IPS-15b (cell line): ENCODE data around the gene SP5.

Source experiments
- H3K27me3 ChIP-seq: one replicate; pipeline ENCODE4 v1.6.1; 2013; ENCODE audit warnings: low read length; ENCODE audit not compliant: control insufficient read depth, insufficient read depth
- H3K36me3 ChIP-seq: one replicate; pipeline ENCODE4 v1.6.1; 2013; ENCODE audit warnings: low read length; ENCODE audit not compliant: control insufficient read depth, insufficient read depth
- H3K4me1 ChIP-seq: one replicate; pipeline ENCODE4 v1.6.1; 2013; ENCODE audit warnings: mild to moderate bottlenecking, low read length; ENCODE audit not compliant: control insufficient read depth, insufficient read depth
- H3K4me3 ChIP-seq: one replicate; pipeline ENCODE4 v1.5.1; 2013; ENCODE audit warnings: low read depth, low read length
- H3K9ac ChIP-seq: one replicate; pipeline ENCODE4 v1.6.1; 2013; ENCODE audit warnings: low read depth, mild to moderate bottlenecking, low read length
- H3K9me3 ChIP-seq: one replicate; pipeline ENCODE4 v1.6.1; 2013; ENCODE audit warnings: mild to moderate bottlenecking, low read length; ENCODE audit not compliant: control insufficient read depth, insufficient read depth

The SP5 gene

DNA sequence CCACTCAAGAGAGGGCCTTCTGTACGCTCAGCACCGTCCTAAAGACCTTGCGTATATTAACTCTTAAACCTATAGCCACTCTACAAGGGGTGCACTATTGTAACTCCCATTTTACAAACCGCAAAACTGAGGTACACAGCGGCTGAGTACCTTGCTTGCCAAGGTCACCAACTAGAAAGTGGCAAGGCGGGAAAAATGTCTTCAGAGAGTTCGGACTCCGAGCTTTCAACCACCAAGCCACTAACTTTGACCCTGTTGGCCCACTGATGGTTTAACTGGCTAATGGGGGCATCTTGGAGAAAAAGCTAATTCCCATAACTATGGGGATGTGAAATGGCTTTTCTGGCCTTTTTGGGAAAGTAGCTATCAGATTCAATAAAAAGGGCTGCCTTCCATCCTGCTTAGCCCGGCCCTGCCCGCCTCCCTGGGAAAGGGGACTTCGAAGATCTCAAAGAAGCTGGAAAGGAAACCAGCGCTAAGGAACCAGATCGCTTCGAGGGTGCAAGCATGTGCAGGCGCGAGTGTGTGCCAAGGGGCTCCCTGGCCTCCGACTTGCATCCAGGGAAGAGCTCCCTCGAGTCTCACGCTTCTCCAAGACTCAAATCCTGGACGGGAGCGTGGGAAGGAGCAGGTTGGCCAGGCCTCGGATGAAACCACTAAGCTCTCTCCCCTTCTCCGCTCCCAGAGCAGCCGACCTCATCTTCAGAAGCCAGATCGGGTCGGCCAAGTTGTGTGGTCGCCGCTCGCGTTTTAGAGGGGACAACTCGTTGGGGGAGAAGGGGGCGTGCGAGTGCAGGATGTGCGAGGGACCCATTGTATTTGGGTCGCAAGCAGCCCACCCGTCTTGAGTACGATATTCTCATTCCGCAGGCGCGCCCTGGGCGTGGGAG is 2.2 kb upstream of the SP5 start:
- peak overlapping the region; percentile 66 for H3K4me3 ChIP-seq
- no peaks in the 10 kb centered on the region for H3K9me3 ChIP-seq
- H3K36me3 ChIP-seq, result no peaks in the 10 kb centered on the region
- peaks cover 10% of the 10 kb centered on the region for H3K4me1 ChIP-seq
- H3K27me3 ChIP-seq, result peaks cover 88% of the 10 kb centered on the region
- no peak overlapping the region for H3K9ac ChIP-seq

DNA sequence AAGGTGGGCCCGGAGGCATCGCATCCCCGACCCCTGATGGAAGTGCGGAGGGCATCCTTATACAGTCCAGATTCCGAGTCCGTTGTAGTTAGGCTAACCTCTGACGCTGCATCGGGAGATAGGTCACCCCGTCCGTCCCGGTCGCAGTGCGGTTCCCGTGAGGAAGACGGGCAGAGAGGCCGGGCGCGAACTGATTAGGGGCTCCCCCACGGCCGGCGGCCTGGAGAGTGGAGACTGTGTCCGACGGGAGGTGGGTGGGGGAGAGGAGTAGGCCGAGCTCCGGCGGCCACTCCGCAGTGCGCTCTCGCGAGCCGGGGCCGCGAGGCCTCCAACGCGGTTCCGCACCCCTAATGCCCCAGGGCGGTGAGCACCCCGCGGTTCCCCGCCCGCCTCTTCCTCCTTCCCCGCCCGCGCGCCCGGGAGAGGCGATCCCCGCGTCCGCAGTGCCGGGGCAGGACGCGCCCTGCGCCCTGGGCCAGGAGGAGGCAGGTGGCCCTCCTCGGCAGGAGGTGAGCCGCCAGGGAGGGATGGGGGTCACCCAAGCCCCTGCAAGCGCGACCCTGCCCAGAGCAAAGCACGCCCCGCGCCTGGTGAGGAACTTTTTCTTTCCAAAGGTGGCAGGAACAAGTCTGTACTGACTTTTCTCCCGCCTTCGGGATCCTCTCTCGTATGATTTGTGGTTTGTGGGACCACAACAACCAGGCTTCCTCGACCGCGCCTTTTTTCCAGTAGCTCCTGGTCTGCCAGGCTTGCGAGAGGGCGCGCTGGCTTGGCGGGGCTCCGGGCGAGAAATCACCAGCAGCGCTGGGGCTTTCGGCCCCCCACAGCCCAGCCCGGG is 1.4 kb upstream of the SP5 start:
- no peaks in the 10 kb centered on the region for H3K9me3 ChIP-seq
- peaks cover 10% of the 10 kb centered on the region for H3K4me1 ChIP-seq
- no peak overlapping the region for H3K9ac ChIP-seq
- peaks cover 88% of the 10 kb centered on the region for H3K27me3 ChIP-seq
- H3K36me3 ChIP-seq, result no peaks in the 10 kb centered on the region
- H3K4me3 ChIP-seq, result peak overlapping the region; percentile 66

DNA sequence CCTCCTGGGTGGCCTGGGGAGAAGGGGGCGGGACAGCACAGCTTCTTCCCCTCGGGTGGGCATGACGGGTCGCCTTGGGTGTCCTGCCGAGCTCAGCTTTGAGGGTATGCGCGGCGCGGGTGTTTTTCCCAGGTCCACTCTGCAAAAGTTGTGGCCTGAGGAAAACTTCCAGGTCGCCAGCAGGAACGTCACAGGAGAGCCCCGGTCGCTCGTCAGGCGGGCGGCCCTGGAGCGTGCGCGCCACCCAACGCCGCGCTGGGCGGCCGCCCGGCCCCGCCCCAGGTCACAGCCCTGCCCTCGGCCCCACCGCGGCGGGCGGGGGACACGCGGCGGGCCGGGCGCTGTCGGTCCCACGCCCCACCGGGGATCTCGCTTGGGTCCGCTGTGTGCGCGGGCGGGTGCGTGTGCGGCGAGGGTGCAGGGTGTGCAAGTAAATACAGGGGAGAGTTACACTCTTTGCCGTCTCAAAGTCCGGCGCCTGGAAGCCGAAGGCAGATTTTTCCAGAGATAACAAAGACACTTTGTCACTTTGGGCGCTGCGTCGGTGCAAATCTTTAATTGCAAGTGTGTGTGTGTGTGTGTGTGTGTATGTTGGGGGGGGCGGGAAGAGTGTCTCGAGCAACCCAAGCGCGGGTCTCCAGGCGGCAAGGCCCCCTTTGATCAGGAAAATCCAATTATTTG is 616 bp upstream of the SP5 start:
- H3K4me3 ChIP-seq, result peak overlapping the region; percentile 66
- no peaks in the 10 kb centered on the region for H3K9me3 ChIP-seq
- no peak overlapping the region for H3K9ac ChIP-seq
- peaks cover 88% of the 10 kb centered on the region for H3K27me3 ChIP-seq
- H3K4me1 ChIP-seq, result peaks cover 10% of the 10 kb centered on the region
- no peaks in the 10 kb centered on the region for H3K36me3 ChIP-seq

DNA sequence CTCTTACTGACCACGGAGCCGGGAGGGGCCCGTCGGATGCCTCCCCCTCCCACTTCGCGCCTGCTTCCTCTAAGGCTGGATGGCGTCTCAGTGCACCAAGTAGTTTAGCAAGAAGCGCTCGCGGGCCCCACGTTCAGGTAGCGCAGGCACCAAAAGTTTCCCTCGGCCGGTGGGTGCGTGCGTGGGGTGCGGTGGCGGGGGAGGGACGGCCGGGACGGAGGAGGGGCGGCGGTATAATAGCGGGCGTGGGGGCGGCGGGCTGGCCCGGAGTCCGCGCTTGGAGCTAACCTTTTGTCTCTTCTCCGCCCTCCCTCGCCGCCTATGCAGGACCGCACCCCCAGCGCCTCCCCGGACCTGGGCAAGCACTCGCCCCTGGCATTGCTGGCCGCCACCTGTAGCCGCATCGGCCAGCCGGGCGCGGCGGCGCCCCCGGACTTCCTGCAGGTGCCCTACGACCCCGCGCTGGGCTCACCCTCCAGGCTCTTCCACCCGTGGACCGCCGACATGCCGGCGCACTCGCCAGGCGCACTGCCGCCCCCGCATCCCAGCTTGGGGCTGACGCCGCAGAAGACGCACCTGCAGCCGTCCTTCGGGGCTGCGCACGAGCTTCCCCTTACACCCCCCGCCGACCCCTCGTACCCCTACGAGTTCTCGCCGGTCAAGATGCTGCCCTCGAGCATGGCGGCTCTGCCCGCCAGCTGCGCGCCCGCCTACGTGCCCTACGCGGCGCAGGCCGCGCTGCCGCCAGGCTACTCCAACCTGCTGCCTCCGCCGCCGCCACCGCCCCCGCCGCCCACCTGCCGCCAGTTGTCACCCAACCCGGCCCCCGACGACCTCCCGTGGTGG is 1.0 kb downstream of the SP5 start:
- Histone ChIP-seq H3K9ac (no peak overlapping the region), H3K36me3 (no peaks in the 10 kb centered on the region), H3K4me3 (peak overlapping the region; percentile 66), H3K4me1 (peaks cover under 1% of the 10 kb centered on the region), H3K9me3 (no peaks in the 10 kb centered on the region), H3K27me3 (peaks cover 83% of the 10 kb centered on the region)

DNA sequence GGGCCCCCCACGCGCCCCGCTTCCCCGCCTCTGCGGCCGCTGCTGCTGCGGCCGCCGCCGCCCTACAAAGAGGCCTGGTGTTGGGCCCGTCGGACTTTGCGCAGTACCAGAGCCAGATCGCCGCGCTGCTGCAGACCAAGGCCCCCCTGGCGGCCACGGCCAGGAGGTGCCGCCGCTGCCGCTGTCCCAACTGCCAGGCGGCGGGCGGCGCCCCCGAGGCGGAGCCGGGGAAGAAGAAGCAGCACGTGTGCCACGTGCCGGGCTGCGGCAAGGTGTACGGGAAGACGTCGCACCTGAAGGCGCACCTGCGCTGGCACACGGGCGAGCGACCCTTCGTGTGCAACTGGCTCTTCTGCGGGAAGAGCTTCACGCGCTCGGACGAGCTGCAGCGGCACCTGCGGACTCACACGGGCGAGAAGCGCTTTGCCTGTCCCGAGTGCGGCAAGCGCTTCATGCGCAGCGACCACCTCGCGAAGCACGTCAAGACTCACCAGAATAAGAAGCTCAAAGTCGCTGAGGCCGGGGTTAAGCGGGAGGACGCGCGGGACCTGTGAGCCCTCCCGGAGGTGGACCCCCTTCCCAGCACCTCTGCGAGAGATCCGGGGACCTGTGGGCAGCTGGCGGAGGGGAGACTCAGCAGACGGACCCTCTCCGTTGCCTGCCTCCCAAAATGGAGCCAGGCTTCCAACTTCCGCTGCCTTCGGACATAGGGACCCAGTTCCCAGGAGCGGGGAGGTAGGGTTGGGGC is 1.9 kb downstream of the SP5 start:
- Histone ChIP-seq H3K4me1 (no peaks in the 10 kb centered on the region), H3K4me3 (peak overlapping the region; percentile 55), H3K36me3 (no peaks in the 10 kb centered on the region), H3K9me3 (no peaks in the 10 kb centered on the region), H3K9ac (no peak overlapping the region), H3K27me3 (peaks cover 85% of the 10 kb centered on the region)

DNA sequence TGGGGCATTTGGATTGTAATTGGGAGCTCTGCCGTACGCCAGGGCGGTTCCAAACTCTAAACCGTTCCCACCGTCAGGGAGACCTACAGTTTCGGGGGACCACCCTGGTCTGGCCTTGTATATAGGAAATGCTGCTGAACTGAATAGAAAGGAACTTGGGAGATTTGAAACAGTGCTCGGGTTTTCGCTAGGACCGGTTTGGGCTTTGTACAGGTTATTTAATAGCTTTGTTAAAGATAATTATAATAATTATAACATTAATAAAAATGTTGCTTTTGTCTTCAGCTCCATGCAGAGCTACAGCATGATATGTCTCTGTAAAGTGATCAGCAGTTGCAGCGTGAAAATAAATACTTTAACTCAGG is 2.4 kb downstream of the SP5 start:
- H3K9ac ChIP-seq, result no peak overlapping the region

DNA sequence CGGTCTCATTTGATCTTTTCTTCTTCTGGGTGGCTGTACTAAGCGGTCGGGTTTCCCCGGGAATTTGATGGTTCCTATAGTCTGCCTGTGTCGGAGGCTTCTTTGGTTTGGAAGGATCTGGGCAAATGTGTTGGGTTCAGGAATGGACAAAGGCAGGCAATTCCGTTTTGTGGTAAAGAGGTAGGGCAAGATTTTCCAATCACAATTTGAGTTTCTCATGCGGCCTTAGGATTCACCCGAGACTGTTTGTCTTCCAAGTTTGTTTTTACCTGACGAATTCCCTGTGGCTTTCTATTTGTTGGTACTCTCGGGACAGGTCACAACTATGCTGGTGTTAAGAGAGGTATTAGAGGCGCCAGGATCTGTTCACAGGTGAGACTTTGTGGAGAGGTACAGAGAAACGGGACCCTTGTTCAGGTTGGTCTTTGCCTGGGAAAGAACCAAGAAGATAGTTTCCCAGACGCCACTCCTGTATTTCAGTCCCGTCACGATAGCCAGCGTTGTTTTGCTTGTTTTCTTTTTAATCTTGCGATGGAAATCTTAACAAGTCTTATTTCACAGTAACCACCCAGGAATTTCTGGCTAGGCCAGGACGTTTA is 3.0 kb downstream of the SP5 start:
- Histone ChIP-seq H3K27me3 (peaks cover 81% of the 10 kb centered on the region), H3K4me1 (no peaks in the 10 kb centered on the region), H3K36me3 (no peaks in the 10 kb centered on the region), H3K9ac (no peak overlapping the region), H3K4me3 (peak overlapping the region; percentile 28), H3K9me3 (no peaks in the 10 kb centered on the region)

More for the DNA sequence above, 2.4 kb downstream of the SP5 start:
- H3K27me3 ChIP-seq, result peaks cover 86% of the 10 kb centered on the region
- no peaks in the 10 kb centered on the region for H3K9me3 ChIP-seq
- H3K4me3 ChIP-seq, result peak overlapping the region; percentile 55
- H3K4me1 ChIP-seq, result no peaks in the 10 kb centered on the region
- no peaks in the 10 kb centered on the region for H3K36me3 ChIP-seq

DNA sequence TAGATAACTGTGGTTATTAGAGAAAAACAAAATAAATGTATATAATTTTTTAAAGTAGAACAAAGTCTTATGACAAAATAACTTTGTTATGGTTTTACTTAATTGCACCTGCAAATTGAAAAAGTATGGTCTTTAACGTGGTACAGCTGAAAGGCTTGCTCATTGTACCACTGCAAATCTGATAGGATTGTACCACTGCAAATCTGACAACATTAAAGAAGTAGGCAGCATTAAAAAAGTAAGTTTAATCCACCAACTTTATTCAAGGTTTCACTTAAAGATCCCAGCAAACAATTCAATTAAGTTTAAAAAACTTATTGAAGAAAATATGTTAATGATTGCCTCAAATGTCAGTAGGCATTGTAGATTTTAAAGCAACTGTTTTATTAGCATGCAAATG is 4.7 kb downstream of the SP5 start:
- no peak overlapping the region for H3K9ac ChIP-seq
- H3K4me1 ChIP-seq, result no peaks in the 10 kb centered on the region
- no peak overlapping the region for H3K4me3 ChIP-seq
- peaks cover 67% of the 10 kb centered on the region for H3K27me3 ChIP-seq
- H3K36me3 ChIP-seq, result no peaks in the 10 kb centered on the region
- no peaks in the 10 kb centered on the region for H3K9me3 ChIP-seq

DNA sequence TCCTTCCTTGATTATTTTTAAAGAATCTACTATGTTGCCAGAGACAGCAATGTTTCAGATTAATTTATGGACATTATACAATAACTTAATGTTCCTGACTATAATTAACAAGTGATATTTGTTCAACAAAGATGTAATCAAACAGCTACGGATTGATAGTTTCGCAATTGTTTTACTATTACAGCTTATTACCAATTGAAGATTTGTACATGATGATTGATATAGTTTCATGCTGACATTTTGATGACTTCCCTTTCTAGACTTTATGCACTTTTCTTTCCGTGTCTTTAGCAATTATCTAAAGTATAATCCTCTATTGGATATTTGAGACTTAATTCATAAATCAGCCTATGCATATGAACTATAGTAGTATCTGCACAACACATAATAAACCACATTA is 6.5 kb downstream of the SP5 start:
- H3K36me3 ChIP-seq, result no peaks in the 10 kb centered on the region
- H3K4me1 ChIP-seq, result no peaks in the 10 kb centered on the region
- no peak overlapping the region for H3K9ac ChIP-seq
- H3K9me3 ChIP-seq, result no peaks in the 10 kb centered on the region
- H3K27me3 ChIP-seq, result peaks cover 54% of the 10 kb centered on the region
- no peak overlapping the region for H3K4me3 ChIP-seq

DNA sequence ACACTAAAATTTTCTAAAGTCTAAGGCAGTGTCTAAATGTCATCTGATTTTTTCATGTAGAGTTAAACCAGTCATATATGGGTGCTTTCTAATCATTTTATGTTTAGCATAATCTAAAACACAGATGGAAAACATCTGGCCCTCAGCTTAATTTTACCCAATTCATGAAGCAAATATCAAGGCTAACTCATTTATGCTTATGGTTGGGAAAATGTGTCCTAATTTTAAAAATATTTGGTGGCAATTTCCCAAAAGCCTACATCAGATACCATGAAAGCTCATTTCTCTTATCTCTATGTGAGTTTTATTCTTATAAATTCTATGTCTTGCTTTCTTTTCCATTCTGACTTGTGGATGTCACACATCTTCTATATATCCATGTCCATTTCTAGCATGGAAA is 7.2 kb downstream of the SP5 start:
- H3K4me3 ChIP-seq, result no peak overlapping the region
- H3K9me3 ChIP-seq, result no peaks in the 10 kb centered on the region
- H3K4me1 ChIP-seq, result no peaks in the 10 kb centered on the region
- H3K9ac ChIP-seq, result no peak overlapping the region
- H3K36me3 ChIP-seq, result no peaks in the 10 kb centered on the region
- H3K27me3 ChIP-seq, result peaks cover 48% of the 10 kb centered on the region
